Measurements from ENCODE around the gene ORAI3. TPM values are rescaled to one million over a fixed set of nuclear protein-coding genes. Genes with fewer than 3 reads are reported as not detected.

Gene ORAI3
- total and polyA plus RNA-seq, 2 experiments from 2014 or later, result 52.5 to 54.0 TPM

- H3K27me3 ChIP-seq, result no peaks in the 10 kb centered on the region
- no peak overlapping the region for H3K27ac ChIP-seq
- no peaks in the 10 kb centered on the region for H3K36me3 ChIP-seq (replicated peaks; ENCODE audit: insufficient read depth, low read depth)
- DNase-seq (ENCODE audit: low spot score), result no peak
- WGBS (ENCODE audit: low lambda C conversion rate, missing lambda C conversion rate), result 77% methylated on average over 15 of the region's 18 CpGs
- no peaks in the 10 kb centered on the region for H4K20me1 ChIP-seq (ENCODE audit: insufficient read depth, poor library complexity, severe bottlenecking)
- H3K9me3 ChIP-seq (ENCODE audit: low read depth), result no peaks in the 10 kb centered on the region
- H3K4me2 ChIP-seq, result no peak overlapping the region
- no peaks in the 10 kb centered on the region for H3K9me2 ChIP-seq (replicated peaks; ENCODE audit: insufficient read depth)
- no peak overlapping the region for H3K4me3 ChIP-seq
- no peak overlapping the region for H2AFZ ChIP-seq
- H3K79me2 ChIP-seq, result no peaks in the 10 kb centered on the region
- H3K4me1 ChIP-seq (ENCODE audit: insufficient read depth), result no peaks in the 10 kb centered on the region
- TF ChIP-seq EZH2 (IDR thresholded peaks at IDR 0.05; ENCODE audit: borderline replicate concordance), result no peak
- no peak for TF ChIP-seq CTCF (IDR thresholded peaks at IDR 0.05; ENCODE audit: poor library complexity)
- no peak for TF ChIP-seq EZH2phosphoT487 (IDR thresholded peaks at IDR 0.05; ENCODE audit: low read depth, severe bottlenecking, unreplicated experiment)
Observed at GRCh38 chr16:30910427-30911029, 38.3 kb upstream of the ORAI3 start.

DNA sequence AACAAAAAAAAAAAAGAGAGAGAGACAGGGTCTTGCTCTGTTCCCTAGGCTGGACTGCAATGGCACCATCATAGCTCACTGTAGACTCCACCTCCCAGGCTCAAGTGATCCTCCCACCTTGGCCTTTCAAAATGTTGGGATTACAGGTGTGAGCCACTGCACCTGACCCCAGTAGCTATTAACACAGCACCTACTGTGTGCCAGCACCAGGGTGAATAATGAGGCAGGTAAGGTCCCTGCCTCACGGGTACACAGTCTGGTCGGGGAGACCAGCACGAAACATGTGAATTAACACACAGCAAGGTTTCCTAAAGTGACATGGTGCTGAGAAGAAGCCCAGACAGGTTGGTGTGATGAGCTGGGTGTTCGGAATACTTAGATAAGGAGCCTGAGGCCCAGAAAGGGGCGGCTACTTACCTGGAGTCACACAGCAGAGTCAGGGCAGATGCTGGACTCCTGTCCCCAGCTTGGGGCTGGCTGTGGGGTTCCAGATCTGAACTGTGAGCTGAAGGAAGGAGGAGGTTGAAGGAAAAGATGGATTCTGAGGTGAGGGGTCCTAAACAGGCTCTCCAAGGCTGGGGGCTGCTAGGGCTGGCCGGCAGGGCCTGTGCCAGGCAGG is 36.0 kb upstream of the ORAI3 start:
- Histone ChIP-seq H3K4me1 (ENCODE audit: insufficient read depth) (no peaks in the 10 kb centered on the region), H3K27me3 (no peaks in the 10 kb centered on the region), H3K9me3 (ENCODE audit: low read depth) (no peaks in the 10 kb centered on the region), H3K4me3 (no peak overlapping the region), H3K27ac (no peak overlapping the region), H4K20me1 (ENCODE audit: insufficient read depth, poor library complexity, severe bottlenecking) (no peaks in the 10 kb centered on the region), H3K79me2 (no peaks in the 10 kb centered on the region), H2AFZ (no peak overlapping the region), H3K9me2 (replicated peaks; ENCODE audit: insufficient read depth) (no peaks in the 10 kb centered on the region), H3K36me3 (replicated peaks; ENCODE audit: insufficient read depth, low read depth) (no peaks in the 10 kb centered on the region), H3K4me2 (no peak overlapping the region)
- DNase-seq (ENCODE audit: low spot score), result no peak
- WGBS (ENCODE audit: low lambda C conversion rate, missing lambda C conversion rate), result 96% methylated on average over 6 of the region's 6 CpGs
- TF ChIP-seq EZH2 (IDR thresholded peaks at IDR 0.05; ENCODE audit: borderline replicate concordance) (no peak), CTCF (IDR thresholded peaks at IDR 0.05; ENCODE audit: poor library complexity) (no peak), EZH2phosphoT487 (IDR thresholded peaks at IDR 0.05; ENCODE audit: low read depth, severe bottlenecking, unreplicated experiment) (no peak)

DNA sequence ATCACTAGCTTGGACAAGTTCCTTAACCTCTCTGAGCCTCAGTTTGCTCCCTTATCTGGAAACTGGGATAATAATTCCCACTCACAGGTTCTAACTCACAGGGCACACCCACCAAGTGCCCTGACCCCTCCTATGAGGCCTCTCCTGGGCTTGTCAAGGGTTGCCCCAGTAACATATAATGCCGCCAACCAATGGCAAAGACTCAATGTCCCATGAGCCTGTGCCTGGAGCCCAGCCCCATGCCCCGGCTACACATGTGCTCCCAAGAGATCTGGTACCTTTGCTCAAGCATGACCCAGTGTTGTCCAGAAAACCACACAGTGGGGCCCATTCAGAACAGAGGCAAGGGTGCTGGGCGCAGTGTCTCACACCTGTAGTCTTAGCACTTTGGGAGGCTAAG is 34.0 kb upstream of the ORAI3 start:
- 96% methylated on average over 3 of the region's 3 CpGs for WGBS (ENCODE audit: low lambda C conversion rate, missing lambda C conversion rate)
- no peak overlapping the region for H3K27ac ChIP-seq
- no peak overlapping the region for H3K4me2 ChIP-seq
- no peaks in the 10 kb centered on the region for H3K9me2 ChIP-seq (replicated peaks; ENCODE audit: insufficient read depth)
- no peaks in the 10 kb centered on the region for H3K36me3 ChIP-seq (replicated peaks; ENCODE audit: insufficient read depth, low read depth)
- DNase-seq (ENCODE audit: low spot score), result peak; percentile 5
- H3K27me3 ChIP-seq, result no peaks in the 10 kb centered on the region
- H3K4me3 ChIP-seq, result no peak overlapping the region
- H3K4me1 ChIP-seq (ENCODE audit: insufficient read depth), result no peaks in the 10 kb centered on the region
- no peaks in the 10 kb centered on the region for H4K20me1 ChIP-seq (ENCODE audit: insufficient read depth, poor library complexity, severe bottlenecking)
- H3K79me2 ChIP-seq, result no peaks in the 10 kb centered on the region
- TF ChIP-seq CTCF (IDR thresholded peaks at IDR 0.05; ENCODE audit: poor library complexity), result no peak
- TF ChIP-seq EZH2 (IDR thresholded peaks at IDR 0.05; ENCODE audit: borderline replicate concordance), result no peak
- no peak for TF ChIP-seq EZH2phosphoT487 (IDR thresholded peaks at IDR 0.05; ENCODE audit: low read depth, severe bottlenecking, unreplicated experiment)
- H3K9me3 ChIP-seq (ENCODE audit: low read depth), result no peaks in the 10 kb centered on the region
- no peak overlapping the region for H2AFZ ChIP-seq
